Mesenteric fat pad (tissue), 1 donor: Measurements from ENCODE around the gene GRID1. TPM values are rescaled to one million over a fixed set of nuclear protein-coding genes. Genes with fewer than 3 reads are reported as not detected.
A peak's percentile ranks its signal among the peaks of the same experiment; 100 is the strongest.

Source experiments
- DNase-seq: peaks from one replicate; pipeline ENCODE4 v3.0.0-alpha.2; 2020; ENCODE audit warnings: low spot score
- total RNA-seq: library from RNA; stranded (reverse); fragmentation: NEBNext Ultra II Directional; extraction: Animal tissue kit (Norgen Biotek cat#: 25700); gene quantifications from one replicate; pipeline ENCODE4 v1.2.1, GENCODE V29; 2021
- donor health status: DM: yes; HTN: yes; CAD: no.

GRID1 gene
- total RNA-seq, 1 donor from 2014 or later: 2.1 TPM

DNA sequence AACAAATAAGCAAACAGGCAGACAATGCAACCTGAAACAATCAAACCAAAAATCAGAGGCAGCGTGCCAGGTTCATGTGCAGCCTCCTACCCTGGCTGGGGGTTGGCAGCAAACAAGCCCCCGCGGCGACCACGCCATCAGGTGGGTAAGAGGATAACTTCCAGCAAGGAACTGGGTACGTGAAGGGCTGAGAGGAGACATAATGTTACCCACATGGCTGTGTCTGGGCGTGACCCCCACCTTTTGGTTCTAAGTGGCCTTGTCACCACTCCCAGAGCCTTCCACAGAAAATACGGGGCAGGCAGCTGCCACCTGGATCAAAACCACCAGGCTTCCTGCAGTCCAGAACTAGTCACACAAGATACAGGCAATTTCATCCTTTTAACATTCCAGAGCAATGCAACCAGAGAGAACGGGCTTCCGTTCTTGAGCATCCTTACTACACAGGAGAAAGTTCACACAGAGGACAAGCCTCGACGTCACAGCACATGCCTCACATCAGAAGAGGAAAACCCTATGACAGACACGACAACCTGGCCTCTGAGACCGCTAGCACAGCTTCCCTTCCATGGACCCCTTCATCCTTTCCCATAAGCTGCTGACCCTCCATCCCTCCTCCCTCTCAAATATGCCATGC, 171.0 kb downstream of the GRID1 start:
- DNase-seq: peak; percentile 71

GRCh38 chr10:86194684-86195083, 171.9 kb downstream of the GRID1 start:
- DNase-seq: peak; percentile 53

- DNase-seq: no peak
Measured at GRCh38 chr10:86193841-86194240, 172.8 kb downstream of the GRID1 start.

DNA sequence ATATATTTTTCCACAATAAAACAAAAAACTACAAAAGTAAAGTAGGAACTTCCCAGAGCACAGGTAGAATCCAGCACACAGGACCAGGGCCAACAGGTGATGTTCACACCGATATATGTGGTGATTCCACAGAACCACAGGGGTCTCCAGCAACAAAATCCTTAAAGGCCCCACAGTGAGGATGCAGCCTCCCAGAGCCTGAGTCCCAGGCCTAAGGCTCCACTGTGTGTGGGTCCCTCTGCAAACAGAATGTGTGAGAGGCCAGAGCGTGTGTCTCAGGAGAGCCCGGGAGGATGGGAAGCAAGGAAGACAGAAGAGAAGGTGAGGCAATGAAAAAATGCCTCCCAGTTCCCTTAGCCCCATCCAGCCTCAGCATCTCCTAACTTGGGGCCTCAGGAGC, 173.9 kb downstream of the GRID1 start:
- no peak for DNase-seq

DNA sequence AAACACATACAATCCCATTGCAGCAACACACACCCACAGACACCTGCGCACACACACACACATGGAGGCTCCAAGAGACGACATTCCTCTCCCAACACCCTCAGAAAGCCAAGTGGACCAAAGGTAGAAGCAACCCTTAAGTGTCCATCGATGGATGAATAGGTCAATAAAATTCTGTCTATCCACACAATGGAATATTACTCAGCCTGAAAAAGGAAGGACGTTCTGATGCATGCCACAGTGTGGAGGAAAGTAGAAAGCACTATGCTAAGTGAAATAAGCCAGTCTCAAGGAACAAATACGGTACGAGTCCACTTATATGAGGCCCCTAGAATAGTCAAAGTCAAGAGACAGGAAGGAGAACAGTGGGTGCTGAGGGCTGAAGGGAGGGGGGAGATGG, 174.4 kb downstream of the GRID1 start:
- no peak for DNase-seq

GRCh38 chr10:86191686-86192085, 174.9 kb downstream of the GRID1 start:
- peak; percentile 74 for DNase-seq

DNA sequence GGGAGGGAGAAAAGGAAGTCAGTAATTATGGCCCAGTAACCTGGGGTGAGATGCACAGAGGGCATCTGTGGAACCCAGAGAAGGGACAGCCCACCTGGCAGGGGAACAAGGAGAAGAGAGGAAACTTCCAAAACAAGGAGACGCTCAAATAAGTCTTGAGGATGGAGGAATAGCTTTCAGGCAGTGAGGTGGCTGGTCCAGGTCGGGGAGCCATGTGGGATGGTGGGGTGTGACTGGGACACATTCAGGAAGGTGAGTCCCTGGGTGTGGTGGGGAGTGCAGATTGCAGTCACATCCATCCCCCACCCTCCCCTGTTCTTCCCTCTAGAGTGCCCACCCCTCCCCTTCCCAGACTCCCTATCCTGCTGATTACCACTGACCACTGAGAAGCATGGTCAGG, 175.4 kb downstream of the GRID1 start:
- DNase-seq: peak; percentile 64

- peak; percentile 64 for DNase-seq
Measured at GRCh38 chr10:86190291-86190690, 176.3 kb downstream of the GRID1 start.

DNA sequence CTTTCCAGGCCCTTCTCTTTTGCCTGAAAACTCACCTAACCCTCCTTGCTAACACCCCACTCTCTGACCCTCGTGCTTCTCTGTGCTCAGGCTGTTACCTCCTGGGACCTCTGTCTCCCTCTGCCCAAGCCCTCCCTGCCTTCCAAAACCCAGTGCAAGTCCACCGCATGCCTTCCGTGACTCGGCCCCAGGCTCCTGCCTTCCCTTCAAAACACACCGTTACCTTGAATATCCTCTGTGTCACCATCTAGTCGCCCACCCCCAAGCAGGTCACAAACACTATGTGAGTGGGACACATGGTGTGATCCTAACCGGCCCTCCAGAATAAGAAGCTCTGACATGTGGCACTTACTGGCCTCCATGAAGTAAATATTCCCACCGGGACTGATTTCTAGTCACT, 176.7 kb downstream of the GRID1 start:
- peak; percentile 47 for DNase-seq

GRCh38 chr10:86188796-86189558, 177.6 kb downstream of the GRID1 start:
- DNase-seq: peak; percentile 35

- DNase-seq: peak; percentile 75
Measured at GRCh38 chr10:86188326-86188725, 178.3 kb downstream of the GRID1 start.

- peak; percentile 60 for DNase-seq
Measured at GRCh38 chr10:86187499-86188239, 178.9 kb downstream of the GRID1 start.

GRCh38 chr10:86186633-86187032, 180.0 kb downstream of the GRID1 start:
- DNase-seq: no peak

DNA sequence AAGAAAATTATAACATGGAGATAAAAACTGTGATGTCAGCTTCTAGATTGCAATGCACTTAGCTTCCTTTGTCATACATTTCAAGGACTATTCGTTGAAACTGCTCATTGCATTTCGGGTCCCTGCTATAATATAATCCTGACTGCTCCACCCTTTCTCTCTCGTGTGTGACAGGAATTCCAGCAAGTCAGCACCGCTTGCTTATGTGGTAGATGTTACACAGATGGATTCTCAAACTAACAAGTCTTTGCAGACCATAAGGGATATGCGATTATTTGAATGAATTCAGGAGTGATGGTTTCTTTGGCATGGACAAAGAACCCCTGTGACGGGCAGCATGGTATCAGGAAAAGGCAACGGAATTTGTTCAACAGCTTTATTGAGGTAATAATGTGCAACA, 184.0 kb downstream of the GRID1 start:
- DNase-seq: no peak

GRCh38 chr10:86182150-86182549, 184.4 kb downstream of the GRID1 start:
- DNase-seq: peak; percentile 67

DNA sequence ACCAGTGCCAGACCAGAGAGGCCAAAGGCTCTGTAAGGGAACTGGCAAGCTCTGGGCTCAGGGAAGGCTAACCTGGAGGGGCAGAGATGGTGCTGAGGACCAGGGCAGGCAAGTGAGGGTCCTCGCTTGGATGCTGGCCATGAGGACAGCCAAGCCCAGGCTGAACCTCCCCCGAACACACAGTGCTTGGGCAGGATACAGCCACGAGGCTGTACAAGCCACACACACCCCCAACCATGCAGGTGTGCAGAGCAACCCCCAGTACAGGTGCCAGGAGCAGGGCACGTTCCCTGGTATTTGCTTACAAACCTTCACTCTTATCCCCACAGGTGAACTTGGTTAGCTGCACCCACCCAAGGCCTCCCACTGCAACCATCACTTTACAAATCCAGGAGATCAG, 185.7 kb downstream of the GRID1 start:
- peak; percentile 72 for DNase-seq

GRCh38 chr10:86179961-86180360, 186.6 kb downstream of the GRID1 start:
- DNase-seq: peak; percentile 60

DNA sequence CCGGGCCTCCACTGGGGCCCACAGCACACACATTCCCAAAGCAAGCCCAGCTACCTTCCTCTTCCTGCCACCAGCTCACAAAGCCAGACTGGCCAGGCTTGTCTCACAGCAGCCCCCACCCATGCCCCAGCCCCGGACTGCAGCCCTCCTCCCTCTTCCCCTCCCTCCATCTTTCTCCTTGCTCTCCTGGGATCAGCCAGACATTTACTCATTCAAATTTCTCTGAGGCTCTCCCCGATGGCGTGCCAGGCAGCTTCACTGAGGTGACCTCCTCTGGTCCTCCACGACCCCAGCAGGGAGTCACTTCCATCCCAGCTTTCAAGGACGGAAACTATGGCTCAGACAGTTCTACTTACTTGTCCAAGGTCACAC, 187.5 kb downstream of the GRID1 start:
- peak; percentile 51 for DNase-seq

- DNase-seq: peak; percentile 85
Measured at GRCh38 chr10:86178401-86179152, 188.0 kb downstream of the GRID1 start.

GRCh38 chr10:86177537-86178155, 188.9 kb downstream of the GRID1 start:
- peak; percentile 53 for DNase-seq
